DMS114 treated with DMSO at 0.1 percent for 48 hours (cell line): ENCODE results near the gene SNTG2.

ENCODE experiments used
- DNase-seq: peaks from one replicate; lab custom pipeline; 2025; ENCODE audit not compliant: unreplicated experiment; lab: John Stamatoyannopoulos, UW

The SNTG2 gene

DNA sequence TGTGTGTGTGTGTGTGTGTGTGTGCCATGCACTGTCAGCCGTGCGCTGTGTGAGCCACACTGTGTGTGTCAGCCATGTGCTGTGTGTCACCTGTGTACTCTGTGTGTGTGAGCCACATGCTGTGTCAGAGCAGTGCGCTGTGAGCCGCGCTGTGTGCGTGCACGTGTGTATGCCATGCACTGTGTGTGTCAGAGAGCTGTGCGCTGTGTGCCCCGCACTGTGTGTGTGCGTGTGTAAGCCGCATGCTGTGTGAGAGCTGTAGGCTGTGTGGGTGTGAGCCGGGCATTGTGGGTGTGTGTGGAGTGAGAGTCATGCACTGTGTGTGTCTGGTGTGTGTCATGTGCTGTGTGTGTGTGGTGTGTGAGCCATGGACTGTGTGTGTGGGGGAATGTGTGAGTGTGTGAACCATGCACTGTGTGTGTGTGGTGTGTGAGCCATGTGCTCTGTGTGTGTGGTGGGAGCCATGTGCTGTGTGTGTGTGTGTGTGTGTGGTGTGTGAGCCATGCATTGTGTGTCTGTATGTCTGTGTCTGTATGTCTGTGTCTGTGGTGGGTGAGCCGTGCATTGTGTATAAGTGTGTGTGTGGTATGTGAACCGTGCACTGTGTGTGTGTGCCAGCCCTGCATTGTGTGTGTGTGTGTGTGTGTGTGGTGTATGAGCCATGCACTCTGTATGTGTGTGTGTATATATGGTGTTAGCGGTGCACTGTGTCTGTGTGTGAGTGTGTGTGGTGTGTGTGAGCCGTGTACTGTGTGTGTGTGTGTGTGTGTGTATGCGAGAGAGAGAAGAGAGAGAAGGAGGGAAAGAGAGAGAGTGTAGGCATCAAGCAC is 356.3 kb downstream of the SNTG2 start:
- no peak for DNase-seq

GRCh38 chr2:1307670-1308069 is 357.0 kb downstream of the SNTG2 start:
- no peak for DNase-seq

GRCh38 chr2:1308678-1309077 is 358.0 kb downstream of the SNTG2 start:
- DNase-seq: no peak

DNA sequence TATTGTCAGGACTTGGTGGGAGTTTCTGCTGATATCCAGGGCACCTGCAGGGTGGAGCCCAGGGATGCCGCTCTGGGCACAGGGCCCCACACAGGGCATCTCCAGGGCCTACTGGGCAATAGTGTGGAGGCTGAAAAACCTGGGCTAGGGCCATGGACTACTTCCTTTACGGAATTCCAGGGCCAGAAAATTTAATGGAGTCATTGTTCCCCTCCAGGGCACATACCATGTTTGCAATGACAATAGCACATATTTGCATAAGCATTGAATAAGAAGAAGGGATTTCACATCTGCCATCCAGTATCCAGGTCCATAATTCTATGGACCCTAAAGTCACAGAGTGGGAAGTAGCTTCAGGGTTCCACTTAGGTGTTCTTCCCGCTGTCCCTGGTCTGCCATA is 358.9 kb downstream of the SNTG2 start:
- no peak for DNase-seq

DNA sequence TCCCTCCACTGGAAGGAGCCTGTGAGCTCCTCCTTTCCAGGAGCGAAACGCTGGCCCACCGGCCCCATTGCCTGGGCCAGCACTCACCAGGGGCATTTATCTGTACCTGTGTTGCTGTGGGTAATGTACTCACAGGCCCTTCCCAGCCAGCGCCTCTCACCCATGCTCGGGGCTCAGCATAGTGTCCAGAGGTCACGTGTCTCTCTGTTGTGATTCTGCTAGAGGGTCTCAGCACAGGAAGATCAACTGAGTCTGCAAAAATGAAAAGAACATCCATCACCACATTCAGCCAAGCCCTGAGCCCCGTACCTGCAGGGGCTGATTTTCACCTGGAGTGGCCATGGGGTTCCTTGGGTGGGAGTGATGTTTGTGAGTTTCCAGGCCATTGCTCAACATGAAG is 359.6 kb downstream of the SNTG2 start:
- DNase-seq: no peak

- no peak for DNase-seq
These were observed 360.2 kb downstream of the SNTG2 start for GRCh38 chr2:1310866-1311265.

DNA sequence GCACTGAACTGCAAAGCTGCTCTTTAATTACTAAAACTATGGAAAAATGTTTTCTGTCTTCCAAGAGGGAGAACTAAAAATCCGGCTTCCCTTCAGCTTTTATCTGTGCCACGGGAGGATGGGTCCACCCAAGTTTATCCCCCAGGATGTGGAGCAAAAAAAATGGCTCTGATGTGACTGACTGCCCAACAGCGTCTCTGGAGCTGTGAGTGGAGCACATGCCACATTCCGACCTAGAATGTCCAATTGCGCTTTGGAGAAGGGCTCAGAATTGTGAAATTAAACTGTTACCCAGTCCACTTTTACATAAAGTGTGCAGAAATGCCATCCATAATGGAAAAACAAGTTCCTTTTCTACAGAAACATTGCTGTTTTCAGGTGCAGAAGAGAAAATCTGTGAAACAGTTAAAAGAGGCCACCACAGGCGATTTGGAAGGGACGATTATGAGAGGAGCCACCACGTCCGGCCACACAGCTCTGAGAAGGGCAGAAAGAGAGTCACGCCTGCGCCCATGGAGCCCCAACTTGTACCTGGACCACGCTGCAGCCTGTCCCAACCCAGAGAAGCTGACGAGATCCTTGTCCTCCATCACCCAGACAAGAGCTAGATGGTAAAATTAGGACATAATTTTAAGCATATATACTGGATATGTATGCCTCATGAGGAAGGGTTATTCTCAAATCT is 362.7 kb downstream of the SNTG2 start:
- no peak for DNase-seq

GRCh38 chr2:1314254-1314653 is 363.6 kb downstream of the SNTG2 start:
- no peak for DNase-seq

GRCh38 chr2:1318366-1319009 is 367.8 kb downstream of the SNTG2 start:
- no peak for DNase-seq

GRCh38 chr2:1319393-1319792 is 368.7 kb downstream of the SNTG2 start:
- no peak for DNase-seq

- no peak for DNase-seq
These were observed 370.7 kb downstream of the SNTG2 start for GRCh38 chr2:1321321-1321720.

GRCh38 chr2:1324884-1325283 is 374.2 kb downstream of the SNTG2 start:
- no peak for DNase-seq

DNA sequence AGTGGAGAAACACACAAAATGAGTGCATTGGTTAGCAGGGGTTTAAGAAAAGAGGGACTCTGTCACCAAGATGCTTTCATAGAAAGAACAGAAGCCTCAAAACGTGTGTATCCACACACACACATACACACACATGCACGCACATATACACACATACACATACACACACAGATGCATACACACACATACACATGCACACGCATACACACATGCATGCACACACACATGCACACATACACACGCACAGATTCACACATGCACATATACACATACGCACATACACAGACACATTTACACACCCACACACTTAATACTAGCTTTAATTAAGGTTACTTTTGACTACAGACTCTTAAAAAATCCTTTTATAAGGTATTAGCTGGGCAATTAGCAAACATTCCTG is 378.0 kb downstream of the SNTG2 start:
- DNase-seq: no peak

- no peak for DNase-seq
These were observed 388.9 kb downstream of the SNTG2 start for GRCh38 chr2:1339388-1340140.

DNA sequence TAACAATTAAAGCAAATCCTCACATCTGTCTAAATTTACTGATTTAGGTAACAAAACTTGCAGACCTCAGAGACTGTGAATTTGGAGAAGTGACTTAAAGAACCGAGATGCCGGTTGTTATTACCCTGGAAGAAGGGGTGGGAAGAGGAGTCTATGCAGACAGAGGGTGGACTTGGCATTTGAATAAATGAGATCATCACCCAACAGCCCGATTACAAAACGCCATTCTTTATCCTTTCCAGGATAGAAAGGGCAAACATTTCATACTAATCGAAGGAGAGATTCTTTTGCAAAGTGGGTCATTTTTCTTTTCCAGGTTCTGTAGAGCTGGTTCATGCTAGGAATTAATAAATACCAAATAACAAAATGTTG is 389.5 kb downstream of the SNTG2 start:
- DNase-seq: no peak

- no peak for DNase-seq
These were observed 390.9 kb downstream of the SNTG2 start for GRCh38 chr2:1341404-1342120.

GRCh38 chr2:1348789-1349188 is 398.1 kb downstream of the SNTG2 start:
- no peak for DNase-seq

- DNase-seq: no peak
These were observed 399.5 kb downstream of the SNTG2 start for GRCh38 chr2:1350111-1350510.

DNA sequence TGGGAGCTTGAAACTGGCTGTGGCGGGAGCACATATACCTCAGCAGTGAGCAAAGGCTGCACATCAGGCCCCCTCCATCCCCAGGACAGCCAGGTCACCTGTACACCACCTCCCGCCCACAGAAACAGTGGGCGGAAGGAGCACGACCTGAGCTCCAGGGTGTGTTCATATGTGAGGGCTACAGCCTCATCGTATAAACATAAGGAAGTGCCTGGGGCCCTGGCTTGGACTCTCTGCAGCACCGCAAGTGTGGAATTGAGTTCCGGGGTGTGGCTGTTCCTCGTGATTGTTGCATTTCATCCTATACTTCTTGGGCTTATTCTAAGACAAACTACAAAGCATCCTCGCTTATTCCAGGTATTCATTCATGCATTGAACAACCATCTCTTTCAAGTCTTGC is 402.5 kb downstream of the SNTG2 start:
- DNase-seq: no peak

DNA sequence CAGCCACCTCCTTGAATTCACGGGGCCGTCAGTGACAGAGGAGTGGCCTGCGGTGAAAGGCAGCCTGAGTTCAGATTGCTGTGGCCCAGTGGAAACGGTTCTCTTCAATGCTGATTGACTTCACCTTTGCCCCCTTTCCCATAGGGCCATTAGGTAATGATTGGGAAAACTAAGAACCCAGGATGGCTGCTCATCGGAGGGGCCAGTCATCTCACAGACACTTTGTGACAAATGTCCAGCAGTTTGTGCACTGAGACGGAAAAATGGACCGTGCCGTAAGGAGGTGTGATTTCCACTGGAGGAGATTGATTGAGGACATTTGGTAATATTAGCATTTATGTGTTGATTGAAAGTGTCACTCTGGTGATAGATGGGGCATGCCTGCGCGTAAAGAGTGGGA is 402.9 kb downstream of the SNTG2 start:
- no peak for DNase-seq

GRCh38 chr2:1360144-1360543 is 409.5 kb downstream of the SNTG2 start:
- DNase-seq: no peak
